Endothelial cell of umbilical vein (primary cell): ENCODE data around the gene GNAL. TPM values are rescaled to one million over a fixed set of nuclear protein-coding genes. Genes with fewer than 3 reads are reported as not detected.

Experiments
- BruUV-seq: library from RNA; stranded (reverse); fragments of 400-500 nt; replicated peaks from 2 replicates; lab custom pipeline; 2021; lab: Mats Ljungman, UMichigan
- CTCF ChIA-PET: fragments of 300-600, 350-600 bp; sonication (Branson Sonifier 250); formaldehyde crosslinking; loops from one replicate; lab custom pipeline; 2021; ENCODE audit warnings: antibody characterized with exemption, inconsistent platforms; lab: Charles Lee
- POLR2A ChIA-PET: fragments of 300-600, 350-600 bp; sonication (Branson Sonifier 250); formaldehyde crosslinking; loops from one replicate; lab custom pipeline; 2021; ENCODE audit warnings: antibody characterized with exemption, inconsistent platforms; lab: Charles Lee
- DNase-seq: peaks from one replicate; pipeline ENCODE4 v3.0.0-alpha.2; 2011; ENCODE audit warnings: low read depth, low spot score
- FAIRE-seq: peaks from 2 replicates; lab custom pipeline; 2011; peaks lifted over from hg19 to GRCh38; lab: Jason Lieb, UNC
- H2AFZ ChIP-seq: 2 replicates; pipeline ENCODE4 v1.6.0; 2012; ENCODE audit warnings: low read depth, low read length, control low read depth, inconsistent platforms
- H3K27ac ChIP-seq: 2 replicates; pipeline ENCODE4 v1.5.1; 2011; ENCODE audit warnings: low read depth, mild to moderate bottlenecking, control low read depth, low read length, moderate library complexity; ENCODE audit not compliant: insufficient read depth
- H3K27me3 ChIP-seq, 2 experiments: 2 replicates each; pipeline versions ENCODE4 v1.6.0 to v1.6.1; 2011; ENCODE audit warnings: low read length in 2 of 2, mixed read lengths in 1 of 2; ENCODE audit not compliant: control insufficient read depth in 2 of 2, insufficient read depth in 2 of 2
- H3K36me3 ChIP-seq, 2 experiments: 2 replicates in 1 of 2; 3 replicates in 1 of 2; pipeline ENCODE4 v1.5.1; 2011; ENCODE audit warnings: low read length in 2 of 2, mild to moderate bottlenecking in 1 of 2, moderate library complexity in 1 of 2; ENCODE audit not compliant: control insufficient read depth in 2 of 2, insufficient read depth in 2 of 2; ENCODE audit errors: extremely low read depth in 1 of 2
- H3K4me1 ChIP-seq: 3 replicates; pipeline ENCODE4 v1.5.1; 2011; ENCODE audit warnings: mild to moderate bottlenecking, low read length; ENCODE audit not compliant: control insufficient read depth, insufficient read depth; ENCODE audit errors: extremely low read depth
- H3K4me2 ChIP-seq: 2 replicates; pipeline ENCODE4 v1.6.1; 2011; ENCODE audit warnings: low read length, control low read depth, mixed read lengths; ENCODE audit not compliant: insufficient read depth
- H3K4me3 ChIP-seq, 3 experiments: fragments of 200-600 bp in 1 of 3; sonication (generic), shearing (Covaris generic) in 1 of 3; replicated peaks in 1 of 3; 2 replicates each; pipeline ENCODE4 v1.5.1; 2011 to 2016; ENCODE audit warnings: control low read depth in 3 of 3, low read length in 3 of 3, mild to moderate bottlenecking in 2 of 3, inconsistent platforms in 1 of 3, low read depth in 1 of 3, moderate library complexity in 1 of 3; ENCODE audit not compliant: insufficient read depth in 1 of 3
- H3K79me2 ChIP-seq: 2 replicates; pipeline ENCODE4 v1.6.0; 2012; ENCODE audit warnings: low read length, inconsistent platforms; ENCODE audit not compliant: control insufficient read depth, insufficient read depth
- H3K9ac ChIP-seq: replicated peaks from 2 replicates; pipeline ENCODE3; 2011; ENCODE audit warnings: low read length, control low read depth; ENCODE audit not compliant: insufficient read depth; ENCODE audit errors: extremely low read depth
- H3K9me1 ChIP-seq: replicated peaks from 3 replicates; pipeline ENCODE4 v1.6.0; 2011; ENCODE audit warnings: mild to moderate bottlenecking, low read length; ENCODE audit not compliant: control insufficient read depth, insufficient read depth; ENCODE audit errors: extremely low read depth
- H3K9me3 ChIP-seq: replicated peaks from 2 replicates; pipeline ENCODE4 v1.5.1; 2012; ENCODE audit warnings: low read length, inconsistent platforms; ENCODE audit not compliant: control insufficient read depth, insufficient read depth
- H4K20me1 ChIP-seq: replicated peaks from 2 replicates; pipeline ENCODE3; 2011; ENCODE audit warnings: mild to moderate bottlenecking, low read length; ENCODE audit not compliant: control insufficient read depth, insufficient read depth; ENCODE audit errors: extremely low read depth
- CTCF ChIP-seq, 2 donors: IDR thresholded peaks; 1 replicate in 1 of 2; 2 replicates in 1 of 2; pipeline ENCODE4 v1.5.1; 2011; ENCODE audit warnings: low read length in 2 of 2, mild to moderate bottlenecking in 2 of 2, moderate library complexity in 2 of 2, control low read depth in 1 of 2, inconsistent platforms in 1 of 2, low read depth in 1 of 2; ENCODE audit not compliant: insufficient read depth in 1 of 2; ENCODE audit errors: extremely low read depth in 1 of 2
- EZH2 ChIP-seq: IDR thresholded peaks from 2 replicates; pipeline ENCODE4 v1.6.1; 2012; ENCODE audit warnings: borderline replicate concordance, low read depth, mild to moderate bottlenecking, moderate library complexity, low read length, inconsistent platforms; ENCODE audit not compliant: severe bottlenecking
- FOS ChIP-seq: IDR thresholded peaks from 2 replicates; pipeline ENCODE4 v1.6.1; 2011; ENCODE audit warnings: mild to moderate bottlenecking, low read length, moderate library complexity, borderline replicate concordance; ENCODE audit not compliant: insufficient read depth
- GATA2 ChIP-seq: IDR thresholded peaks from 2 replicates; pipeline ENCODE4 v1.7.0; 2011; ENCODE audit warnings: low read depth, mild to moderate bottlenecking, moderate library complexity, mixed read lengths, low read length; ENCODE audit not compliant: insufficient read length, insufficient read depth
- JUN ChIP-seq: IDR thresholded peaks from 2 replicates; pipeline ENCODE4 v1.6.1; 2011; ENCODE audit warnings: borderline replicate concordance, low read depth; ENCODE audit not compliant: insufficient read length, insufficient read depth
- MAX ChIP-seq: IDR thresholded peaks from 2 replicates; pipeline ENCODE4 v1.6.1; 2011; ENCODE audit not compliant: insufficient read depth, insufficient read length
- MYC ChIP-seq: IDR thresholded peaks from one replicate; pipeline ENCODE4 v1.6.1; 2011; ENCODE audit warnings: mild to moderate bottlenecking, low read depth, low read length
- POLR2A ChIP-seq: IDR thresholded peaks from 2 replicates; pipeline ENCODE4 v1.6.1; 2012; ENCODE audit warnings: low read depth, mild to moderate bottlenecking, control low read depth, low read length
- POLR2AphosphoS5 ChIP-seq: IDR thresholded peaks from 2 replicates; pipeline ENCODE4 v1.6.1; 2012; ENCODE audit warnings: low read depth, mild to moderate bottlenecking, control low read depth, low read length, moderate library complexity; ENCODE audit not compliant: insufficient read depth
- dilution Hi-C: fragments of 300-500 bp; cut with MboI; formaldehyde crosslinking; loops from one replicate; pipeline ENCODE4 v1.15.0; 2019; ENCODE audit warnings: low sequenced_read_pairs; ENCODE audit not compliant: extremely low pct_ligation_motif_present
- intact Hi-C: fragments of 100-400 bp; cut with micrococcal nuclease; formaldehyde crosslinking; loops from one replicate; pipeline ENCODE4 v1.10.0; 2022
- polyA plus RNA-seq, 4 experiments: library from polyadenylated mRNA; depleted of rRNA in 3 of 4; stranded (reverse) in 3 of 4; unstranded in 1 of 4; fragments of >200 nt; gene quantifications; 2 replicates each; pipeline versions ENCODE4 v1.2.1 to v1.2.3, GENCODE V29; 2011 to 2012; ENCODE audit warnings: missing spikeins in 1 of 4
- total RNA-seq: library from RNA; stranded (reverse); gene quantifications from 2 replicates; pipeline ENCODE4 v1.2.3, GENCODE V29; 2021

GNAL gene
- total and polyA plus RNA-seq, 2 donors (not counting 3 experiments of a cell fraction or from before 2014, with no cell fraction given) = 0.07 to 0.73 TPM

GRCh38 chr18:11767329-11767728 is 78.3 kb downstream of the GNAL start:
- Histone ChIP-seq H3K9me1 (no peaks in the 10 kb centered on the region), H3K4me3 (no peak overlapping the region), H3K4me2 (no peak overlapping the region), H3K9ac (no peak overlapping the region), H3K27ac (no peak overlapping the region), H4K20me1 (no peaks in the 10 kb centered on the region), H3K79me2 (no peaks in the 10 kb centered on the region), H3K4me1 (no peaks in the 10 kb centered on the region), H2AFZ (no peak overlapping the region), H3K27me3 (peaks cover 0 to 2% of the 10 kb centered on the region in 2 experiments), H3K36me3 (no peaks in the 10 kb centered on the region), H3K9me3 (no peaks in the 10 kb centered on the region)
- dilution Hi-C loops = no loop called here
- TF ChIP-seq GATA2 (no peak), POLR2AphosphoS5 (no peak), EZH2 (no peak), JUN (no peak), FOS (no peak), CTCF (IDR thresholded peaks at IDR 0.05; ENCODE audit: extremely low read depth in 1 of 2, insufficient read depth in 1 of 2, low read depth in 1 of 2, low read length in 2 of 2) (no peak), MYC (no peak), POLR2A (no peak), MAX (no peak)
- FAIRE-seq = no peak
- no TSS peak for BruUV-seq
- no peak for DNase-seq
- POLR2A ChIA-PET = no interaction called here
- CTCF ChIA-PET = interaction anchor here (1.0 to 1.5 kb wide), 2 partner anchors 34 to 228 kb away, joined by 3 to 4 read pairs; no protein-coding TSS in a partner anchor
- intact Hi-C loops = no loop called here
